HepG2 (cell line): ENCODE data around the gene ZNF79. TPM values are rescaled to one million over a fixed set of nuclear protein-coding genes. Genes with fewer than 3 reads are reported as not detected.

ENCODE experiments used
- CBX2 ChIP-seq, 2 experiments: fragments of 200-600 bp in 1 of 2; sonication (generic); formaldehyde crosslinking in 1 of 2; IDR thresholded peaks; 2 replicates each; pipeline versions ENCODE4 v1.7.0 to v1.8.1; 2018 to 2022; ENCODE audit warnings: low read depth in 2 of 2, low read length in 1 of 2, mild to moderate bottlenecking in 1 of 2, missing genetic modification reagents in 1 of 2
- EP300 ChIP-seq, 3 experiments: sonication (generic) in 1 of 3; formaldehyde crosslinking in 1 of 3; IDR thresholded peaks; 2 replicates each; pipeline versions ENCODE4 v1.5.1 to v1.6.1; 2011 to 2020; ENCODE audit warnings: low read depth in 2 of 3, low read length in 2 of 3, borderline replicate concordance in 1 of 3, improper control_type of control experiment in 1 of 3, mild to moderate bottlenecking in 1 of 3, missing genetic modification reagents in 1 of 3, moderate library complexity in 1 of 3
- GATAD1 ChIP-seq: IDR thresholded peaks from 2 replicates; pipeline ENCODE4 v1.6.1; 2016; ENCODE audit warnings: missing genetic modification reagents, missing compliant biosample characterization
- KDM6A ChIP-seq: IDR thresholded peaks from 2 replicates; pipeline ENCODE4 v1.6.1; 2016; ENCODE audit warnings: low read depth
- MEIS1 ChIP-seq: sonication (generic); formaldehyde crosslinking; IDR thresholded peaks from 2 replicates; pipeline ENCODE4 v1.9.0; 2021; ENCODE audit warnings: mild to moderate bottlenecking, missing genetic modification reagents, moderate library complexity, borderline replicate concordance
- NCOA2 ChIP-seq: sonication (generic); formaldehyde crosslinking; IDR thresholded peaks from 2 replicates; pipeline ENCODE4 v1.8.0; 2022; ENCODE audit warnings: inconsistent platforms
- ONECUT2 ChIP-seq: sonication (generic); formaldehyde crosslinking; IDR thresholded peaks from 2 replicates; pipeline ENCODE4 v1.4.0; 2020; ENCODE audit warnings: missing genetic modification reagents
- PITX1 ChIP-seq: sonication (generic); formaldehyde crosslinking; IDR thresholded peaks from 2 replicates; pipeline ENCODE4 v1.5.1; 2020; ENCODE audit warnings: mild to moderate bottlenecking, missing genetic modification reagents
- SPEN ChIP-seq: sonication (generic); formaldehyde crosslinking; IDR thresholded peaks from 2 replicates; pipeline ENCODE4 v1.5.1; 2020; ENCODE audit warnings: low read depth, mild to moderate bottlenecking, missing genetic modification reagents
- ZNF292 ChIP-seq: sonication (generic); formaldehyde crosslinking; IDR thresholded peaks from 2 replicates; pipeline ENCODE4 v1.8.1; 2022; ENCODE audit warnings: mild to moderate bottlenecking, low read depth, missing genetic modification reagents, borderline replicate concordance
- ZNF724P ChIP-seq: sonication (generic); formaldehyde crosslinking; IDR thresholded peaks from 2 replicates; pipeline ENCODE4 v1.8.0; 2022; ENCODE audit warnings: missing genetic modification reagents, borderline replicate concordance
- ZNF850 ChIP-seq: sonication (generic); formaldehyde crosslinking; conservative IDR thresholded peaks from 2 replicates; pipeline ENCODE4 v1.9.0; 2021; ENCODE audit warnings: mild to moderate bottlenecking, missing genetic modification reagents
- polyA plus RNA-seq, 8 experiments: library from polyadenylated mRNA; depleted of rRNA in 3 of 8; stranded (reverse) in 7 of 8; unstranded in 1 of 8; fragments of >200 nt; fragmentation: Illumina TruSeq in 4 of 8; extraction: Trizol in 4 of 8; gene quantifications; 2 replicates each; pipeline versions ENCODE4 v1.2.1 to v1.2.3, GENCODE V29; 2011 to 2016; ENCODE audit warnings: low read depth in 4 of 8, missing spikeins in 1 of 8, mixed read lengths in 1 of 8; ENCODE audit not compliant: insufficient read depth in 1 of 8
- total RNA-seq, 5 experiments: library from RNA; depleted of rRNA; stranded (reverse); fragments of >200 nt; fragmentation: Illumina TruSeq; extraction: Trizol; gene quantifications; 2 replicates each; pipeline ENCODE4 v1.2.3, GENCODE V29; 2016; ENCODE audit warnings: low read depth in 1 of 5
- TF ChIP-seq, protein P1 (sequence below): fragments of 450-650 bp; IDR thresholded peaks from 2 replicates; pipeline ENCODE4 v1.6.1; 2017; ENCODE audit warnings: mild to moderate bottlenecking
- TF ChIP-seq, protein P2 (sequence below): IDR thresholded peaks from 2 replicates; pipeline ENCODE4 v1.6.1; 2016; ENCODE audit warnings: low read depth, control low read depth
- TF ChIP-seq, protein P3 (sequence below): sonication (generic); formaldehyde crosslinking; IDR thresholded peaks from 2 replicates; pipeline ENCODE4 v1.4.0; 2020; ENCODE audit warnings: mild to moderate bottlenecking, missing genetic modification reagents
- TF ChIP-seq, protein P4 (sequence below): sonication (generic); formaldehyde crosslinking; IDR thresholded peaks from 2 replicates; pipeline ENCODE4 v1.4.0; 2020; ENCODE audit warnings: missing genetic modification reagents, borderline replicate concordance

The ZNF79 gene
- total and polyA plus RNA-seq, 2 of the 13 experiments (the other 11 are each of a cell fraction or from before 2014, with no cell fraction given), result 3.7 to 8.1 TPM

DNA sequence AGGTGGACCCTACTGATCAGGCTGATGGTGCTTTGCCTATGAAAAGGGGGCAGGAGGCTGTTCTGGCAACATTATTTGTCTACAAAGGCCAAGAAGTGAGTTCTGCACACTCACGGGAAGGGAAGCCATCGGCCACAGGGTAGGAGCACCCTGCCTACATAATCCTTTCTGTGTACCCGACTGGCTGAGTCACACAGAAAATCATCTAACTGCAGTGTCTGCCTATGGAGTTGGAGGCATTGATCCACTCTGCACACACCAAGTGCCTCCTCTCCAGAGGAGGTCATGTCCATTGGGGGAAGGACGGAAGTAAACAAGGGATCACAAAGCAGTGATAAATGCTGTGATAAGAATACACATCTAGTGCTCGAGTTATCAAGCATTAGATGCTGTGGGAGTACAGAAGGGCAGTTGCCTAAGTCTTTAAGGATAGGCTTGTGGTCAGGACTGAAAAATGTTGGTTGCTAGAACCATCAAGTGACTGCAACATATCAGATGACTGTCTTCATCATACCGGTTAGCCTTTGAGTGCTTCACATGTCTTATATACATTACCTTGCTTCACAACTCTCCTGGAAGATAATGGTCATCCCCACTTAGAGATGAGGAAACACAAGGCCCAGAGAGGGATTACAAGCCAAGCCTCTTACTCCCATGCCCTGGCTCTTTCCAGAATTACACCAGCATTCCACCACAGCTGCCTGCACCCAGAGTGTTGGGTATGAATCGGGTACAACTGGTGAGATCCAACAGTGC lies 28.5 kb upstream of the ZNF79 start (continued):
- TF ChIP-seq NCOA2 (CRISPR knock-in tag) (peak; percentile 63), KDM6A (CRISPR knock-in tag) (no peak), ZNF850 (CRISPR knock-in tag) (no peak), PITX1 (peak; percentile 51; the same call in 1 of the 2 replicates), MEIS1 (CRISPR knock-in tag) (no peak), ZNF724P (CRISPR knock-in tag) (no peak), SPEN (CRISPR knock-in tag) (peak; percentile 34; the same call in 1 of the 2 replicates), ZNF292 (CRISPR knock-in tag) (peak; percentile 64; the same call in 1 of the 2 replicates), EP300 (IDR thresholded peaks at IDR 0.05; ENCODE audit: low read depth in 2 of 2, low read length in 2 of 2) (peak in 1 of 2 experiments; percentile 71; a peak in 2 of 4 replicates), EP300 (CRISPR knock-in tag; IDR thresholded peaks at IDR 0.05; ENCODE audit: borderline replicate concordance) (peak; percentile 56), ONECUT2 (CRISPR knock-in tag) (peak; percentile 76; the same call in 1 of the 2 replicates), GATAD1 (CRISPR knock-in tag) (peak; percentile 55; the same call in 1 of the 2 replicates), CBX2 (IDR thresholded peaks at IDR 0.05; ENCODE audit: low read depth, low read length) (no peak), CBX2 (CRISPR knock-in tag; IDR thresholded peaks at IDR 0.05; ENCODE audit: low read depth) (no peak)
- TF ChIP-seq, protein P1, sequence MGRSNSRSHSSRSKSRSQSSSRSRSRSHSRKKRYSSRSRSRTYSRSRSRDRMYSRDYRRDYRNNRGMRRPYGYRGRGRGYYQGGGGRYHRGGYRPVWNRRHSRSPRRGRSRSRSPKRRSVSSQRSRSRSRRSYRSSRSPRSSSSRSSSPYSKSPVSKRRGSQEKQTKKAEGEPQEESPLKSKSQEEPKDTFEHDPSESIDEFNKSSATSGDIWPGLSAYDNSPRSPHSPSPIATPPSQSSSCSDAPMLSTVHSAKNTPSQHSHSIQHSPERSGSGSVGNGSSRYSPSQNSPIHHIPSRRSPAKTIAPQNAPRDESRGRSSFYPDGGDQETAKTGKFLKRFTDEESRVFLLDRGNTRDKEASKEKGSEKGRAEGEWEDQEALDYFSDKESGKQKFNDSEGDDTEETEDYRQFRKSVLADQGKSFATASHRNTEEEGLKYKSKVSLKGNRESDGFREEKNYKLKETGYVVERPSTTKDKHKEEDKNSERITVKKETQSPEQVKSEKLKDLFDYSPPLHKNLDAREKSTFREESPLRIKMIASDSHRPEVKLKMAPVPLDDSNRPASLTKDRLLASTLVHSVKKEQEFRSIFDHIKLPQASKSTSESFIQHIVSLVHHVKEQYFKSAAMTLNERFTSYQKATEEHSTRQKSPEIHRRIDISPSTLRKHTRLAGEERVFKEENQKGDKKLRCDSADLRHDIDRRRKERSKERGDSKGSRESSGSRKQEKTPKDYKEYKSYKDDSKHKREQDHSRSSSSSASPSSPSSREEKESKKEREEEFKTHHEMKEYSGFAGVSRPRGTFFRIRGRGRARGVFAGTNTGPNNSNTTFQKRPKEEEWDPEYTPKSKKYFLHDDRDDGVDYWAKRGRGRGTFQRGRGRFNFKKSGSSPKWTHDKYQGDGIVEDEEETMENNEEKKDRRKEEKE, result no peak
- TF ChIP-seq, protein P2, sequence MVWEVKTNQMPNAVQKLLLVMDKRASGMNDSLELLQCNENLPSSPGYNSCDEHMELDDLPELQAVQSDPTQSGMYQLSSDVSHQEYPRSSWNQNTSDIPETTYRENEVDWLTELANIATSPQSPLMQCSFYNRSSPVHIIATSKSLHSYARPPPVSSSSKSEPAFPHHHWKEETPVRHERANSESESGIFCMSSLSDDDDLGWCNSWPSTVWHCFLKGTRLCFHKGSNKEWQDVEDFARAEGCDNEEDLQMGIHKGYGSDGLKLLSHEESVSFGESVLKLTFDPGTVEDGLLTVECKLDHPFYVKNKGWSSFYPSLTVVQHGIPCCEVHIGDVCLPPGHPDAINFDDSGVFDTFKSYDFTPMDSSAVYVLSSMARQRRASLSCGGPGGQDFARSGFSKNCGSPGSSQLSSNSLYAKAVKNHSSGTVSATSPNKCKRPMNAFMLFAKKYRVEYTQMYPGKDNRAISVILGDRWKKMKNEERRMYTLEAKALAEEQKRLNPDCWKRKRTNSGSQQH (CRISPR knock-in tag), result peak; percentile 26; the same call in 1 of the 2 replicates
- TF ChIP-seq, protein P3, sequence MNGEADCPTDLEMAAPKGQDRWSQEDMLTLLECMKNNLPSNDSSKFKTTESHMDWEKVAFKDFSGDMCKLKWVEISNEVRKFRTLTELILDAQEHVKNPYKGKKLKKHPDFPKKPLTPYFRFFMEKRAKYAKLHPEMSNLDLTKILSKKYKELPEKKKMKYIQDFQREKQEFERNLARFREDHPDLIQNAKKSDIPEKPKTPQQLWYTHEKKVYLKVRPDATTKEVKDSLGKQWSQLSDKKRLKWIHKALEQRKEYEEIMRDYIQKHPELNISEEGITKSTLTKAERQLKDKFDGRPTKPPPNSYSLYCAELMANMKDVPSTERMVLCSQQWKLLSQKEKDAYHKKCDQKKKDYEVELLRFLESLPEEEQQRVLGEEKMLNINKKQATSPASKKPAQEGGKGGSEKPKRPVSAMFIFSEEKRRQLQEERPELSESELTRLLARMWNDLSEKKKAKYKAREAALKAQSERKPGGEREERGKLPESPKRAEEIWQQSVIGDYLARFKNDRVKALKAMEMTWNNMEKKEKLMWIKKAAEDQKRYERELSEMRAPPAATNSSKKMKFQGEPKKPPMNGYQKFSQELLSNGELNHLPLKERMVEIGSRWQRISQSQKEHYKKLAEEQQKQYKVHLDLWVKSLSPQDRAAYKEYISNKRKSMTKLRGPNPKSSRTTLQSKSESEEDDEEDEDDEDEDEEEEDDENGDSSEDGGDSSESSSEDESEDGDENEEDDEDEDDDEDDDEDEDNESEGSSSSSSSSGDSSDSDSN (CRISPR knock-in tag), result peak; percentile 42; the same call in 1 of the 2 replicates
- TF ChIP-seq, protein P4, sequence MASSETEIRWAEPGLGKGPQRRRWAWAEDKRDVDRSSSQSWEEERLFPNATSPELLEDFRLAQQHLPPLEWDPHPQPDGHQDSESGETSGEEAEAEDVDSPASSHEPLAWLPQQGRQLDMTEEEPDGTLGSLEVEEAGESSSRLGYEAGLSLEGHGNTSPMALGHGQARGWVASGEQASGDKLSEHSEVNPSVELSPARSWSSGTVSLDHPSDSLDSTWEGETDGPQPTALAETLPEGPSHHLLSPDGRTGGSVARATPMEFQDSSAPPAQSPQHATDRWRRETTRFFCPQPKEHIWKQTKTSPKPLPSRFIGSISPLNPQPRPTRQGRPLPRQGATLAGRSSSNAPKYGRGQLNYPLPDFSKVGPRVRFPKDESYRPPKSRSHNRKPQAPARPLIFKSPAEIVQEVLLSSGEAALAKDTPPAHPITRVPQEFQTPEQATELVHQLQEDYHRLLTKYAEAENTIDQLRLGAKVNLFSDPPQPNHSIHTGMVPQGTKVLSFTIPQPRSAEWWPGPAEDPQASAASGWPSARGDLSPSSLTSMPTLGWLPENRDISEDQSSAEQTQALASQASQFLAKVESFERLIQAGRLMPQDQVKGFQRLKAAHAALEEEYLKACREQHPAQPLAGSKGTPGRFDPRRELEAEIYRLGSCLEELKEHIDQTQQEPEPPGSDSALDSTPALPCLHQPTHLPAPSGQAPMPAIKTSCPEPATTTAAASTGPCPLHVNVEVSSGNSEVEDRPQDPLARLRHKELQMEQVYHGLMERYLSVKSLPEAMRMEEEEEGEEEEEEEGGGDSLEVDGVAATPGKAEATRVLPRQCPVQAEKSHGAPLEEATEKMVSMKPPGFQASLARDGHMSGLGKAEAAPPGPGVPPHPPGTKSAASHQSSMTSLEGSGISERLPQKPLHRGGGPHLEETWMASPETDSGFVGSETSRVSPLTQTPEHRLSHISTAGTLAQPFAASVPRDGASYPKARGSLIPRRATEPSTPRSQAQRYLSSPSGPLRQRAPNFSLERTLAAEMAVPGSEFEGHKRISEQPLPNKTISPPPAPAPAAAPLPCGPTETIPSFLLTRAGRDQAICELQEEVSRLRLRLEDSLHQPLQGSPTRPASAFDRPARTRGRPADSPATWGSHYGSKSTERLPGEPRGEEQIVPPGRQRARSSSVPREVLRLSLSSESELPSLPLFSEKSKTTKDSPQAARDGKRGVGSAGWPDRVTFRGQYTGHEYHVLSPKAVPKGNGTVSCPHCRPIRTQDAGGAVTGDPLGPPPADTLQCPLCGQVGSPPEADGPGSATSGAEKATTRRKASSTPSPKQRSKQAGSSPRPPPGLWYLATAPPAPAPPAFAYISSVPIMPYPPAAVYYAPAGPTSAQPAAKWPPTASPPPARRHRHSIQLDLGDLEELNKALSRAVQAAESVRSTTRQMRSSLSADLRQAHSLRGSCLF (CRISPR knock-in tag), result no peak
